Breast epithelium (tissue), 4 donors: ENCODE data around the gene FLVCR2. TPM values are rescaled to one million over a fixed set of nuclear protein-coding genes. Genes with fewer than 3 reads are reported as not detected.
"Not testable (repeated sequence)": the region's sequence is repeated elsewhere in the genome, so short reads cannot be mapped to it uniquely, and the experiment has no call there.

Experiments used
- DNase-seq, 2 donors: peaks; one replicate each; pipeline ENCODE4 v3.0.0-alpha.2; 2019; ENCODE audit warnings: low spot score in 2 of 2
- H3K27ac ChIP-seq, 2 donors: fragments of 200-600 bp; sonication (generic) in 1 of 2; one replicate each; pipeline ENCODE4 v1.5.1; 2016 to 2019; ENCODE audit warnings: mild to moderate bottlenecking in 1 of 2
- H3K27me3 ChIP-seq, 2 donors: fragments of 200-600 bp; sonication (generic) in 1 of 2; one replicate each; pipeline versions ENCODE4 v1.5.1 to v1.6.0; 2017 to 2019; ENCODE audit warnings: control low read depth in 1 of 2, mild to moderate bottlenecking in 1 of 2
- H3K36me3 ChIP-seq: fragments of 200-600 bp; one replicate; pipeline ENCODE4 v1.5.1; 2019
- H3K4me1 ChIP-seq, 2 donors: fragments of 200-600 bp; sonication (generic); one replicate each; pipeline ENCODE4 v1.5.1; 2016 to 2019; ENCODE audit warnings: control low read depth in 1 of 2
- H3K4me3 ChIP-seq, 3 donors: fragments of 200-600 bp; sonication (generic); 1 replicate in 2 of 3; 2 replicates in 1 of 3; pipeline ENCODE4 v1.5.1; 2016 to 2019; ENCODE audit warnings: mild to moderate bottlenecking in 3 of 3, moderate library complexity in 2 of 3
- H3K9me3 ChIP-seq, 2 donors: fragments of 200-600 bp; sonication (generic) in 1 of 2; one replicate each; pipeline ENCODE4 v1.5.1; 2016 to 2019; ENCODE audit warnings: control low read depth in 1 of 2
- POLR2A ChIP-seq: fragments of 450-650 bp; IDR thresholded peaks from one replicate; pipeline ENCODE4 v1.6.1; 2016; ENCODE audit warnings: antibody characterized with exemption, mild to moderate bottlenecking, moderate library complexity
- POLR2AphosphoS5 ChIP-seq, 3 donors: sonication (generic); formaldehyde crosslinking; IDR thresholded peaks; one replicate each; pipeline ENCODE4 v1.6.1; 2017; ENCODE audit warnings: antibody characterized with exemption in 3 of 3
- intact Hi-C: fragments of 100-400 bp; cut with DNase I; formaldehyde crosslinking; loops from one replicate; pipeline ENCODE4 v1.15.1; 2023; ENCODE audit warnings: low total_unique reads
- total RNA-seq, 3 donors: library from RNA; depleted of rRNA; stranded (reverse); fragments of >200 nt; gene quantifications; one replicate each; pipeline ENCODE4 v1.1.0, GENCODE V29; 2016
- TF ChIP-seq, protein P1 (sequence below), 3 donors: fragments of 450-650 bp; IDR thresholded peaks; one replicate each; pipeline ENCODE4 v1.5.1; 2016 to 2017; ENCODE audit warnings: antibody characterized with exemption in 3 of 3, mild to moderate bottlenecking in 3 of 3, moderate library complexity in 3 of 3

The FLVCR2 gene
- total RNA-seq, 3 donors from 2014 or later = 4.6 to 15.4 (median 9.1) TPM

DNA sequence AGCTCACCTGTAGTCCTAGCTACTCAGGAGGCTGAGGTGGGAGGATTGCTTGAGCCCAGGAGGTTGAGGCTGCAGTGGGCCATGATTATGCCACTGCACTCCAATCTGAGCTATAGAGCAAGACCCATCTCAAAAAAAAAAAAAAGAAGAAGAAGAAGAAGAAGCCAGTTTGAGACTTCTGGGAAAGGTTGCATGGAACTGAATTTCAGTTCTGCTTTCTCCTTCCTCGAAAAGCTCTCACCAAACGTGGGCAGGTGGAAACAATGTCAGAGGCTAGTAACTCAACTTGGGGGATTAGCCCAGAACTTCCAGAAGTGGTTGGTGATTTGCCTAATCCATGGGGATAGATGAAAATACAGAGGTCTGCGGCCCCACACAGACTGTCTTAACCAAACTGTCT, 18.7 kb downstream of the FLVCR2 start:
- intact Hi-C loops = no loop called here
- H3K4me3 ChIP-seq = no peak overlapping the region
- no peaks in the 10 kb centered on the region for H3K4me1 ChIP-seq
- H3K27me3 ChIP-seq = no peaks in the 10 kb centered on the region
- no peak for DNase-seq
- no peak overlapping the region for H3K27ac ChIP-seq
- TF ChIP-seq POLR2AphosphoS5 (IDR thresholded peaks at IDR 0.05) = no peak
- TF ChIP-seq, protein P1, sequence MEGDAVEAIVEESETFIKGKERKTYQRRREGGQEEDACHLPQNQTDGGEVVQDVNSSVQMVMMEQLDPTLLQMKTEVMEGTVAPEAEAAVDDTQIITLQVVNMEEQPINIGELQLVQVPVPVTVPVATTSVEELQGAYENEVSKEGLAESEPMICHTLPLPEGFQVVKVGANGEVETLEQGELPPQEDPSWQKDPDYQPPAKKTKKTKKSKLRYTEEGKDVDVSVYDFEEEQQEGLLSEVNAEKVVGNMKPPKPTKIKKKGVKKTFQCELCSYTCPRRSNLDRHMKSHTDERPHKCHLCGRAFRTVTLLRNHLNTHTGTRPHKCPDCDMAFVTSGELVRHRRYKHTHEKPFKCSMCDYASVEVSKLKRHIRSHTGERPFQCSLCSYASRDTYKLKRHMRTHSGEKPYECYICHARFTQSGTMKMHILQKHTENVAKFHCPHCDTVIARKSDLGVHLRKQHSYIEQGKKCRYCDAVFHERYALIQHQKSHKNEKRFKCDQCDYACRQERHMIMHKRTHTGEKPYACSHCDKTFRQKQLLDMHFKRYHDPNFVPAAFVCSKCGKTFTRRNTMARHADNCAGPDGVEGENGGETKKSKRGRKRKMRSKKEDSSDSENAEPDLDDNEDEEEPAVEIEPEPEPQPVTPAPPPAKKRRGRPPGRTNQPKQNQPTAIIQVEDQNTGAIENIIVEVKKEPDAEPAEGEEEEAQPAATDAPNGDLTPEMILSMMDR (IDR thresholded peaks at IDR 0.05) = no peak
- no peaks in the 10 kb centered on the region for H3K36me3 ChIP-seq
- H3K9me3 ChIP-seq = no peaks in the 10 kb centered on the region

DNA sequence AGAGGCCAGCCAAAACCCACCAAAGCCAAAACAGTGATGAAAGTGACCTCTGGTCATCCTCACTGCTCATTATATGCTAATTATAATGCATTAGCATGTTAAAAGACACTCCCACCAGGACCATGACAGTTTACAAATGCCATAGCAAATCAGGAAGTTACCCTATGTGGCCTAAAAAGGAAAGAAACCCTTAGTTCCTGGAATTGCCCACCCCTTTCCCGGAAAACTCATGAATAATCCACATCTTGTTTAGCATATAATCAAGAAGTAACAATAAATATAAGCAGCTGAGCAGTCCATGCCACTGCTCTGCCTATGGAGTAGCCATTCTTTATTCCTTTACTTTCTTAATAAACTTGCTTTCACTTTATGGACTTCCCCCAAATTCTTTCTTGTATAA, 21.7 kb downstream of the FLVCR2 start:
- H3K9me3 ChIP-seq, H3K4me1 ChIP-seq, H3K27me3 ChIP-seq, intact Hi-C loops, H3K36me3 ChIP-seq, DNase-seq, H3K4me3 ChIP-seq, H3K27ac ChIP-seq: not testable (repeated sequence)

DNA sequence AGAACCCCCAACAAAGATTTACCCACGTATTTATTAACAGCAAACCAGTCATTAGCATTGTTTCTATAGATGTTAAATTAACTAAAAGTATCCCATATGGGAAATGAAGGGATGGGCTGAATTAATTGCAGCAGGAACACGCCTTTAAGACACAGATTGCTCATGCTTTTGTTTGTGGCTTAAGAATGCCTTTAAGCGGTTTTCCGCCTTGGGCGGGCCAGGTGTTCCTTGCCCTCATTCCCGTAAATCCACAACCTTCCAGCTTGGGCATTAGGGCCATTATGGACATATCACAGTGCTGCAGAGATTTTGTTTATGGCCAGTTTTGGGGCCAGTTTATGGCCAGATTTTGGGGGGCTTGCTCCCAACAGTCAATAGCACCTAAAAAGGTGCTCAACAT, 22.6 kb downstream of the FLVCR2 start:
- H3K9me3 ChIP-seq, H3K36me3 ChIP-seq, intact Hi-C loops, H3K27ac ChIP-seq, H3K27me3 ChIP-seq, DNase-seq, H3K4me1 ChIP-seq, H3K4me3 ChIP-seq: not testable (repeated sequence)

DNA sequence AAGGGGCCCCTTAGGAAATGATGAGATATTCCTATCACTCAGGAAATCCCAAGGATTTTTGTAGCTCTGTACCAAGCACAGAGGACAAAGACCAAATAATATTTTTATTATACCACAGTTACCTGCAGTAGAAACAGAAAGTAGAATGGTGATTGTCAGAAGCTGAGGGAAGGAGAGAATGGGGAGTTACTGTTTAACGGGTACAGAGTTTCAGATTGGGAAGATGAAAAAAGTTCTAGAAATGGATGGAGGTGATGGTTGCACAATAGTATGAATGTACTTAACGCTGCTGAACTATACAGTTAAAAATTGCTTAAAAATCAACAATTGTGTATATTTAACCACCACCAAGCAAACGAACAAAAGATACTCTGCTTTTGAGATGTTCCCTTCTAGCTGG, 24.1 kb downstream of the FLVCR2 start:
- no peaks in the 10 kb centered on the region for H3K36me3 ChIP-seq
- H3K4me3 ChIP-seq = no peak overlapping the region
- TF ChIP-seq, protein P1 (IDR thresholded peaks at IDR 0.05) = no peak
- TF ChIP-seq POLR2A = no peak
- TF ChIP-seq POLR2AphosphoS5 (IDR thresholded peaks at IDR 0.05) = no peak
- H3K4me1 ChIP-seq = no peaks in the 10 kb centered on the region
- H3K27ac ChIP-seq = no peak overlapping the region
- no peak for DNase-seq
- no peaks in the 10 kb centered on the region for H3K27me3 ChIP-seq
- no peaks in the 10 kb centered on the region for H3K9me3 ChIP-seq
- intact Hi-C loops = no loop called here

DNA sequence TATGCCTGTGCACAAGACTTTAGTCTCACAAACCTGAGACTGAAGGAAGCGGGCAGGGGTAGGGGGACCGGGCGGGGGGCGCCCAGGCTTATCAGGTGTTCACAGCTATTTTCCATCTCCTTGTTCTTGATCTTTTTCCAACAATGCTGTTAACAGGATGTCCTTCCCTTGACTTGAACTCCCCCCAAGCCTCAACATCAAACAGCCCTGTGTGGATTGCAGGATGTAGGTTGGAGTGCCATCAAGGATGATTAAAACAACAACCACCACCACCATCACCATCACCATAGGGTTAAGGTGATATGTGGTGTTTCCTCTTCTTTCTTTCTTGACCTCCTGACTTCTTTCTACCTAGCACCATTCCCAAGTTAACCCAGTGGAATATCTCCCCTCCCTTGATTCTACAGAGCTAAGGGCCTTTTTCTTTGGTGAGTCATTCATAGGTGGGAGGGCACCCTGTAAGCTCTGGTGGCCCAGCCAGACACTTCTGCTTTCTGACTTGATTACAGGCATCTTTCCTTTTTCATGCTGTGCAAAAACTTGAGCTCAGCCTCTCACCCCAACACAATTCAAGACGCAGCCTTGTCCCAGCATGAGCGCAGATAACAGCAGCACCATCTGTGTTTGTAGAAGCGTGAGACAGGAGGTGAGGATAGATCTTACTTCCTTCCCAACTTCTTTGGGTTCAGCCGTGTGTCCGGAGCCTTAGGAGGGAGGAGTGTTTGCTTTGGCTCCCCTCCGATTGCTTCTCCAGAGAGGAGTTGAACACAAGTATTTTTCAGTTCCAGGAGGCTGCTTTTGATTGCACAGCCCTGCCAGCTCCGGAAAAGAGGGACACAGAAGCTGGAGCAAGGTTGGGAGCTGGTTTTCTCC, 26.8 kb downstream of the FLVCR2 start:
- TF ChIP-seq POLR2AphosphoS5 (IDR thresholded peaks at IDR 0.05) = no peak
- no peak for TF ChIP-seq POLR2A
- Histone ChIP-seq H3K27ac (peak overlapping the region in 1 of 2 donors; percentile 30), H3K27me3 (no peaks in the 10 kb centered on the region), H3K4me1 (no peaks in the 10 kb centered on the region), H3K9me3 (no peaks in the 10 kb centered on the region), H3K4me3 (no peak overlapping the region), H3K36me3 (no peaks in the 10 kb centered on the region)
- intact Hi-C loops = no loop called here
- no peak for DNase-seq

DNA sequence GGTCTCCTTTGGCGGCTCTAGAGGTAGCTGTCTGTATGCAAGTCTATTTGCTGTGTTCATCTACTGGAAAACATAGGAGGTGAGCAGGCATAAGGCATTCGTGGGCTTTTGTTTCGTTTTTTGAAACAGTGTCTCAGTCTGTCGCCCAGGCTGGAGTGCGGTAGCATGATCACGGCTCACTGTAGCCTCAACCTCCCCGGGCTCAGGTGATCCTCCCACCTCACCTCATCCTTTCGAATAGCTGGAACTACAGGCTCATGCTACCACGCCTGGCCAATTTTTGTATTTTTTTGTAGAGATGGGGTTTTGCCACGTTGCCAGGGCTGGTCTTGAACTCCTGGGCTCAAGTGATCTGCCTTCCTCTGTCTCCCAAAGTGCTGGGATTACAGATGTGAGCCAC, 27.5 kb downstream of the FLVCR2 start:
- TF ChIP-seq POLR2A (no peak), POLR2AphosphoS5 (IDR thresholded peaks at IDR 0.05) (no peak)
- TF ChIP-seq, protein P1 (IDR thresholded peaks at IDR 0.05) = no peak
- Histone ChIP-seq H3K4me1 (no peaks in the 10 kb centered on the region), H3K27me3 (no peaks in the 10 kb centered on the region), H3K4me3 (no peak overlapping the region), H3K27ac (no peak overlapping the region), H3K36me3 (no peaks in the 10 kb centered on the region), H3K9me3 (no peaks in the 10 kb centered on the region)
- DNase-seq = no peak
- intact Hi-C loops = loop anchor here (1.0 kb wide), 1 partner anchor 20 kb away; no protein-coding TSS in a partner anchor
